Measurements from ENCODE around the gene POLR3A. TPM values are rescaled to one million over a fixed set of nuclear protein-coding genes. Genes with fewer than 3 reads are reported as not detected.

Gene POLR3A
- total RNA-seq, 2 donors from 2014 or later, result 17.5 to 18.7 TPM

GRCh38 chr10:78033387-78033636 is 4.0 kb upstream of the POLR3A start:
- WGBS, result 1% methylated on average over 4 of the region's 4 CpGs
- no peak for DNase-seq (ENCODE audit: low spot score)
- Histone ChIP-seq H3K9me3 (no peaks in the 10 kb centered on the region), H3K27ac (peak overlapping the region; percentile 51 to 72), H3K27me3 (replicated peaks; ENCODE audit: insufficient read depth) (no peaks in the 10 kb centered on the region), H3K4me3 (peak overlapping the region; percentile 55 to 63), H3K36me3 (peaks cover 0 to 7% of the 10 kb centered on the region in 2 donors), H3K4me1 (replicated peaks) (peaks cover 15% of the 10 kb centered on the region)
- TF ChIP-seq CTCF (IDR thresholded peaks at IDR 0.05) (no peak), POLR2A (IDR thresholded peaks at IDR 0.05) (no peak)
- intact Hi-C loops (cut with DNase I), result no loop called here

- Histone ChIP-seq H3K4me3 (peak overlapping the region; percentile 97), H3K27ac (peak overlapping the region; percentile 46 to 82), H3K36me3 (no peaks in the 10 kb centered on the region), H3K4me1 (replicated peaks) (peaks cover 5% of the 10 kb centered on the region), H3K27me3 (replicated peaks; ENCODE audit: insufficient read depth) (no peaks in the 10 kb centered on the region), H3K9me3 (no peaks in the 10 kb centered on the region)
- intact Hi-C loops (cut with DNase I), result loop anchor here (1.0 kb wide), 1 partner anchor 182 kb away; no protein-coding TSS in a partner anchor
- WGBS, result 33% methylated on average over 36 of the region's 36 CpGs
- DNase-seq (ENCODE audit: low spot score), result no peak
- TF ChIP-seq CTCF (IDR thresholded peaks at IDR 0.05) (no peak), POLR2AphosphoS5 (IDR thresholded peaks at IDR 0.05) (no peak), POLR2A (IDR thresholded peaks at IDR 0.05) (no peak)
Observed at GRCh38 chr10:78028438-78029268, 662 bp downstream of the POLR3A start.

GRCh38 chr10:78025685-78026364 is 3.5 kb downstream of the POLR3A start:
- intact Hi-C loops (cut with DNase I), result no loop called here

GRCh38 chr10:78023741-78024140 is 5.6 kb downstream of the POLR3A start:
- DNase-seq (ENCODE audit: low spot score), result no peak
- Histone ChIP-seq H3K27me3 (replicated peaks; ENCODE audit: insufficient read depth) (no peaks in the 10 kb centered on the region), H3K4me3 (no peak overlapping the region), H3K4me1 (replicated peaks) (peaks cover 5% of the 10 kb centered on the region), H3K9me3 (no peaks in the 10 kb centered on the region), H3K36me3 (peaks cover 8 to 12% of the 10 kb centered on the region in 2 donors), H3K27ac (no peak overlapping the region)
- intact Hi-C loops (cut with DNase I), result no loop called here
- no peak for TF ChIP-seq CTCF (IDR thresholded peaks at IDR 0.05)
- 89% methylated on average over 3 of the region's 3 CpGs for WGBS

More at GRCh38 chr10:78025685-78026364, 3.5 kb downstream of the POLR3A start:
- Histone ChIP-seq H3K36me3 (peaks cover 0 to 8% of the 10 kb centered on the region in 2 donors), H3K4me3 (no peak overlapping the region), H3K9me3 (no peaks in the 10 kb centered on the region), H3K4me1 (replicated peaks) (peaks cover 5% of the 10 kb centered on the region), H3K27ac (no peak overlapping the region), H3K27me3 (replicated peaks; ENCODE audit: insufficient read depth) (no peaks in the 10 kb centered on the region)
- DNase-seq (ENCODE audit: low spot score), result no peak
- TF ChIP-seq POLR2A (IDR thresholded peaks at IDR 0.05), result no peak
- TF ChIP-seq CTCF (IDR thresholded peaks at IDR 0.05), result no peak
- TF ChIP-seq POLR2AphosphoS5 (IDR thresholded peaks at IDR 0.05), result no peak
- WGBS, result 93% methylated on average over 8 of the region's 8 CpGs

- no peaks in the 10 kb centered on the region for H3K4me1 ChIP-seq (replicated peaks)
- peaks cover 12 to 15% of the 10 kb centered on the region in 2 donors for H3K36me3 ChIP-seq
- intact Hi-C loops (cut with DNase I), result no loop called here
- DNase-seq (ENCODE audit: low spot score), result no peak
- WGBS, result 89% methylated on average over 2 of the region's 2 CpGs
- no peaks in the 10 kb centered on the region for H3K27me3 ChIP-seq (replicated peaks; ENCODE audit: insufficient read depth)
- H3K9me3 ChIP-seq, result no peaks in the 10 kb centered on the region
- no peak overlapping the region for H3K27ac ChIP-seq
- TF ChIP-seq POLR2AphosphoS5 (IDR thresholded peaks at IDR 0.05) (no peak), CTCF (IDR thresholded peaks at IDR 0.05) (no peak), POLR2A (IDR thresholded peaks at IDR 0.05) (no peak)
- H3K4me3 ChIP-seq, result no peak overlapping the region
Observed at GRCh38 chr10:78021201-78021600, 8.1 kb downstream of the POLR3A start.

Data from prostate gland (tissue), 2 donors.